Activated gamma-delta T cell treated with anti-CD3 and anti-CD28 coated beads, Interleukin-2, amount 50 U/mL, for 16 hours (primary cell): ENCODE data around the gene CCR4.
"Not testable (repeated sequence)": the region's sequence is repeated elsewhere in the genome, so short reads cannot be mapped to it uniquely, and the experiment has no call there.

Experiments
- DNase-seq: peaks from one replicate; pipeline ENCODE4 v3.0.0-alpha.2; 2020; ENCODE audit warnings: low read depth

The CCR4 gene

GRCh38 chr3:32983124-32983523, 31.7 kb downstream of the CCR4 start:
- DNase-seq: no peak

- DNase-seq: not testable (repeated sequence)
Measured at GRCh38 chr3:32984918-32985317, 33.5 kb downstream of the CCR4 start.

GRCh38 chr3:32989171-32989570, 37.7 kb downstream of the CCR4 start:
- DNase-seq: no peak

GRCh38 chr3:32990116-32990515, 38.7 kb downstream of the CCR4 start:
- no peak for DNase-seq

- no peak for DNase-seq
Measured at GRCh38 chr3:32991781-32992180, 40.3 kb downstream of the CCR4 start.

- DNase-seq: no peak
Measured at GRCh38 chr3:32992310-32992686, 40.9 kb downstream of the CCR4 start.

- DNase-seq: no peak
Measured at GRCh38 chr3:32994045-32994444, 42.6 kb downstream of the CCR4 start.

GRCh38 chr3:32995098-32995497, 43.7 kb downstream of the CCR4 start:
- DNase-seq: no peak

- no peak for DNase-seq
Measured at GRCh38 chr3:32996048-32996754, 44.8 kb downstream of the CCR4 start.

GRCh38 chr3:32996755-32997091, 45.3 kb downstream of the CCR4 start:
- no peak for DNase-seq

- no peak for DNase-seq
Measured at GRCh38 chr3:32998631-32999451, 47.4 kb downstream of the CCR4 start.

- no peak for DNase-seq
Measured at GRCh38 chr3:33000691-33001385, 49.4 kb downstream of the CCR4 start.

- no peak for DNase-seq
Measured at GRCh38 chr3:33001889-33002288, 50.4 kb downstream of the CCR4 start.

- no peak for DNase-seq
Measured at GRCh38 chr3:33003308-33003707, 51.9 kb downstream of the CCR4 start.

GRCh38 chr3:33004205-33004604, 52.8 kb downstream of the CCR4 start:
- DNase-seq: no peak

- DNase-seq: no peak
Measured at GRCh38 chr3:33004961-33005360, 53.5 kb downstream of the CCR4 start.
